NCI-H2107 (cell line): ENCODE data around the gene TCHH.

ENCODE experiments used
- DNase-seq: peaks from one replicate; lab custom pipeline; 2025; lab: John Stamatoyannopoulos, UW

Gene TCHH

DNA sequence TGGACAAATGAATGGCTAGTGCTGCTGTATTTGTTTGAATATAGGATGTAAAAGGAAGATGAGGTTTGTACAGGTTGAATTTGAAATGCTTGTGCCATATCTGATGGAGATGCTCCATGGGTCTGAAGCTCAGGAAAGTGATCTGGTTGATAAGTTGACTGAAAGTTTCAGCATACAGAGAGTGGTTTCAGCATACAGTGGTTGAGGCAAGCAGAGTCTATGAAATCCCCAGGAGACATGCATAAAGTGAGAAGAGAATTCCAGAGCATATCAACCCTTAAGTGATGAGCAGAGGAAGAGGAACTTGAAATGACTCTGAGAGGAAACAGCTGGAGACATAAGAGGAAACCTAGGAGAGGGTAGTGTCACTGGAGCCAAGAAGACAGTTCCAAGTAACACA, 48.1 kb downstream of the TCHH start:
- DNase-seq = no peak

DNA sequence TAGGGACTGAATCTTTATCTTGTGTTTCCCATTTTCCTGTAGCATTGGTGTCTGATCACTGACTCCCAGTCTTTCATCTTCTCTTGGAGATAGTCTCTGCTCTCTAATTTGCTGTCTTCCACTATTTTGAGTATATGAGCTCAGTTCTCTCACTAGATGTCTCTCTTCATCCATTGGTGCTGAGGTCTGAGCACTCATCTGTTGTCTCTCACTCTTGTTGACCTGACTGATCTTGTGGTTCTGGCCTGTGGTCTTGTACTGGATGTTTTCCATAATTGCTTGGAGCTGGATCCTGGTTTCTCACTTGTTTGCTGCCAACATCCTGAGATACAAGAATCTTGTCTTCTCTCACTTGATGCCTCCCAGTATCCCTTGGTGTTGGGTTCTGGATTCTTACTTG, 53.3 kb downstream of the TCHH start:
- DNase-seq = no peak
